NCI-H2196 treated with DMSO at 0.1 percent for 48 hours (cell line): ENCODE measurements around the gene HAPLN2.
"Not testable (repeated sequence)": the region's sequence is repeated elsewhere in the genome, so short reads cannot be mapped to it uniquely, and the experiment has no call there.

Source experiments
- DNase-seq: peaks from one replicate; lab custom pipeline; 2025; ENCODE audit not compliant: unreplicated experiment; lab: John Stamatoyannopoulos, UW

Gene HAPLN2

DNA sequence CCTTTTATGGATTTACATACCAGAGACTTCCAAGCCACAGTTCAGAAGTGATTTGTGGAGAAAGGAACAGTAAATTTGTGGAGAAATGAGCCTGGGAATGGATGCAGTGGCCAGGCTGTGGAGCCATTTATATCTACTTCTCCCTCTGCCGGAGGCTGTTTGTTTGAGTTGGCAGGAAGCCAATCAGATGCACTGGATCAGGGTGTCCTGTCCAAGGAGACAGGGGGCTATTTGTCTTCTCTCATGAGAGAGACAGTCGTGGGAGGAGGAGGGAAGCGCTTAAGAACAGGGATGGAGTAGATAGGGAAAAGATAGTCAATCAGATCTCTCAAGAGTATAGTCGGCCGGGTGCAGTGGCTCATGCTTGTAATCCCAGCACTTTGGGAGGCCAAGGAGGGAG, 2.8 kb upstream of the HAPLN2 start:
- DNase-seq = peak; percentile 23

- no peak for DNase-seq
Observed at GRCh38 chr1:156619582-156619955, 354 bp downstream of the HAPLN2 start.

- no peak for DNase-seq
Observed at GRCh38 chr1:156622581-156623297, 3.5 kb downstream of the HAPLN2 start.

DNA sequence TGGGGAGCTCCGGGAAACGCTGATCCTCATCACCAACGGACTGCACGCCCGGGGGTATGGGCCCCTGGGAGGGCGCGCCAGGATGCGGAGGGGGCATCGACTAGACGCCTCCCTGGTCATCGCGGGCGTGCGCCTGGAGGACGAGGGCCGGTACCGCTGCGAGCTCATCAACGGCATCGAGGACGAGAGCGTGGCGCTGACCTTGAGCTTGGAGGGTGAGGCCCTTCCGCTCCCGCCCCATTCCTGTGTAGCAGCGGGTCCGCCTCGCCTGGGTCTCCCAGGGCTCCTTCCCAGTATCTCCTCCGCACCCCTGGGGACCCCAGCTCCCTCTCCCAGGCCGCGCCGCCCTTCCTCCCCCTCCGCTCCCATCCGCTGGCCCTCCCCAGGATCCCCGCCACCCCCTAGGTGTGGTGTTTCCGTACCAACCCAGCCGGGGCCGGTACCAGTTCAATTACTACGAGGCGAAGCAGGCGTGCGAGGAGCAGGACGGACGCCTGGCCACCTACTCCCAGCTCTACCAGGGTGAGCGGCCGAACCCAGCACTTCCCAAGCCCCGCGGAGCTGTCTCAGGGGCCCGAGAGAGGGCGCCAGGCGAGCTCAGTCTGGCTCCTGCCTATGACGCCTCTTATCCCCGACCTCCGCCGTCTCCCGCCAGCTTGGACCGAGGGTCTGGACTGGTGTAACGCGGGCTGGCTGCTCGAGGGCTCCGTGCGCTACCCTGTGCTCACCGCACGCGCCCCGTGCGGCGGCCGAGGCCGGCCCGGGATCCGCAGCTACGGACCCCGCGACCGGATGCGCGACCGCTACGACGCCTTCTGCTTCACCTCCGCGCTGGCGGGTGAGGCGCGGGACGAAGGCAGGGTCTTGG, 5.0 kb downstream of the HAPLN2 start:
- DNase-seq = no peak

- DNase-seq = no peak
Observed at GRCh38 chr1:156624814-156625435, 5.7 kb downstream of the HAPLN2 start.

DNA sequence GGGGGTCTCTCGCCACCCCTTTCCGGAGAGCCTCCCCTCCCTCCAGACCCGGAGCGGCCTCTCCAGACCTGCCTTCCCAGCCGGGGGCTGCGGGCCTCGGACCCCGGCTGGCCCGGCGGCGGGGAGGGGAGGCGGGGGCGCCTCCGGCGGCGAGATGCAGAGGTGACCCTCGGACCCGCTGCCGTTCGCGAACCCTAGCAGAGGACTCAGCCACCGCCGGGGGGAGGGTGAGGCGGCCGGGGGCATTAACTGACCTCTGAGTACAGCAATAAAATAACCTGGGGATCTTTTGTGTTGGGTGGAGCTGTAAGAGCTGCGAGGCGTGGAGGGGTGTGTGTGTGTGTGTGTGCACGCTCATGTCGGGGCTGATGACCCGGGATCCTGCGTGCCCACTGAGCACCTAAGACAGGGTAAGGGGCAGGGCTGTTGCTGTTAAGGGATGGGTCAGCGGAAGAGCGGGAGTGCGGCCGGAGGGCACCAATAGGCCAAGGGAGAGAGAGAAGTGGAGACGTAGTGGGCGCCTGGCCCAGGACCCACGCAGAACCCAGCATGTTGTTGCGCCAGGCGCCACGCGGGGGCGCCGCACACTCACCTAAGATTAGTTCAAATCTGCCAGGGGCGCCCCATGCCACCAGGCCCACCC, 6.3 kb downstream of the HAPLN2 start:
- DNase-seq = no peak

DNA sequence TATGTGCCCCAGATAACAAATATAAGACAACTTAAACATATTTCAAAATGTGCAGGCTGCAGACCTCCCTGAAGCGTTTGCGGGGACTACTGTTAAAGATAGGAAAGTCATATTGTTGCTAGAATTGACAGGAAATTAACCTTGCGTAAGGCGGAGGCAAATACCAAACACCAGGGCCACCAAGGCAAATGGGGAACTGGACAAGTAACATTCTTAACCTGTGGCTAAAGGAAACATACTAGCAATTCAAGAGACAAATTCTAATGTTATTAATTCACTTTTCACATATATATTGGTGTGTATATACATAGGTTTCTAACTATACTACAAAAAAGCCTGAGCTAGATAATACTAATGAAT, 6.8 kb downstream of the HAPLN2 start:
- DNase-seq = no peak

- no peak for DNase-seq
Observed at GRCh38 chr1:156627313-156627880, 8.2 kb downstream of the HAPLN2 start.

DNA sequence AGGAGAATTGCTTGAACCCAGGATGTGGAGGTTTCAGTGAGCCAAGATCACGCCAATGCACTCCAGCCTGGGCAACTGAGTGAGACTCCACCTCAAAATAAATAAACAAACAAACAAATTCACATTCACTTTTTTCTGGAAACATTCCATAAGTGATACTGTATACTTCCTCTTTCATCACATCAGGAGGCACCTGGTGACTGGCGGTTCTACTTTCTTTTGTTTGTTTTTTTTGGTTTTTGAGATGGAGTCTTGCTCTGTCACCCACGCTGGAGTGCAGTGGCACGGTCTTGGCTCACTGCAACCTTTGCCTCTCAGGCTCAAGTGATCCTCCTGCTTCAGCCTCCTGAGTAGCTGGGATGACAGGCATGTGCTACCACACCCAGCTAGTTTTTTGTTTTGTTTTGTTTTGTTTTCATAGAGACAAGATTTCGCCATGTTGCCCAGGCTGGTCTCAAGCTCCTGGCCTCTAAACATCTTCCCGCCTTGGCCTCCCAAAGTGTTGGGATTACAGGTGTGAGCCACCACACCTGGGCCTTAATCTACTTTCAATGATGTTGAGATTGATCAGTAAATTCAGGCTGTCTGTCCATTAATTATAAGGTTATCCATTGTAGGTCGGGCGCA, 10.7 kb downstream of the HAPLN2 start:
- no peak for DNase-seq

DNA sequence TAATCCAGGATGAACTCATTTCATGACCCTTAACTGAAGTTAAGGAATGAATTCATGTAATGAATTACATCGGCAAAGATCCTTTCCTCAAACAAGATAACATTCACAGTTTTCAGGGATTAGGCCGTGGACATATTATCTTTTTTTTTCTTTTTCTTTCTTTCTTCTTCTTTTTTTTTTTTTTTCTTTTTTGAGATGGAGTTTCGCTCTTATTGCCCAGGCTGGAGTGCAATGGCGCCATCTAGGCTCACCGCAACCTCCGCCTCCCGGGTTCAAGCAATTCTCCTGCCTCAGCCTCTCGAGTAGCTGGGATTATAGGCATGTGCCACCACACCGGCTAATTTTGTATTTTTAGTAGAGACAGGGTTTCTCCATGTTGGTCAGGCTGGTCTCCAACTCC, 11.9 kb downstream of the HAPLN2 start:
- not testable (repeated sequence) for DNase-seq

GRCh38 chr1:156632355-156632754, 13.1 kb downstream of the HAPLN2 start:
- no peak for DNase-seq

DNA sequence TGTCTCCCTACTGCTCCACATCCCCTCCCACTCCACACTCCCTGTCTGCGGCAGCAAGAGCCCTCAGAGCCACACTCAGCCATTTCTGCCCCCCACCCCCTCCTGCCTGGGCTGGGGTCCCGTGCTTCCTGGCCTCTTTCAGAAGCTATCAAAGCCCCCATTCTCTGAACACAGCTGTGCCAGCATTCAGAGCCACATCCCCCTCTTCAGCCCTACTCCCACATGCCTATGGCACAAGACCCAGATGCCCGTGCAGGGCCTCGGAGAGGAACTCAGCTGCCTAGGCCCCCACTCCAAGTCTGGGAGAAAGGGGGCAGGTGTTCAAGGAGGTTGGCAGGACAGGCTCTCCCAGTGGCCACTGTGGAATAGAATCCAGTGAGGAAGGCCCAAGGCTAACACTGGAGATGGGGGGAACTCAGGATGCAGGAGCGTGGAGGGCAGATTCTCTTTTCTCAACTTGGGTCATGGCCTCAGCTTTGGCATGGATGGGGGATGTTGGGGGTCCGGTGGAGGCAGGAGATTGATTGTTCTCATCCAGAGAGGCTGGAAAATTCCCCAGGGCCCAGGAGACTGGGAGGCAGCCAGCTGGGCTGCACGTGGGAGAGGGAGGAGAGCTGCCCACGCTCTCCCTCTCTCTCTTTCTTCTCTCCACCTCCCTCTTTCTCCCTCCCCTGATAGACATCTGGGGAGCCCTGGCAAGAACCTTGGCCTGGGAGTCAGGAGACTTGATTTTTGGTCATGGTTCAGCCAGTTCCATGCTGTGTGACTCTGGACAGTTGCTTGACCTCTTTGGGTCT, 19.2 kb downstream of the HAPLN2 start:
- no peak for DNase-seq

DNA sequence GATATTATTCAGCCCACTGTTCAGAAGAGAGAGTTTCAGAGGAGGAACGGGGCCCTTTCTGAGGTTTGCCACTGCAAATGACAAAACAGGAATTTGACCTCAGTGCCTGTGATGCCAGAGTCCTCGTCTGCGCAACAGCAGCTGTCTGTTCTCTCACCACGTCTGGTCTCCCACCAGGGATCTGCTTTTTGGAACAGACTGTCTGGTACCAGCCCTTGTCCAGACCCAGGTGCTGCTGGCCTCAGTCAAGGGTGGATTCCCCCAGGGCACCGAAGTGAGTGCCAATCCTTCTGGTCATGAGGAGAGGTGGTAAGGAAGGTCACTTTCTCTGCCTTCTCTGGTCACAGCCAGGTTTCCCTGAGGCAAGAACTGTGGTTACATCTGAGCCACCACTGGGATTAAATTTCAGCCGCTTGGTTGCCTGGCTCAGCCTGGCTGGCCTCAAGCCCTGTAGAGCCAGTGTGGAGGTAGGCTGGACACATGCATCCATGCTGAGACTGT, 20.4 kb downstream of the HAPLN2 start:
- DNase-seq = peak; percentile 56

DNA sequence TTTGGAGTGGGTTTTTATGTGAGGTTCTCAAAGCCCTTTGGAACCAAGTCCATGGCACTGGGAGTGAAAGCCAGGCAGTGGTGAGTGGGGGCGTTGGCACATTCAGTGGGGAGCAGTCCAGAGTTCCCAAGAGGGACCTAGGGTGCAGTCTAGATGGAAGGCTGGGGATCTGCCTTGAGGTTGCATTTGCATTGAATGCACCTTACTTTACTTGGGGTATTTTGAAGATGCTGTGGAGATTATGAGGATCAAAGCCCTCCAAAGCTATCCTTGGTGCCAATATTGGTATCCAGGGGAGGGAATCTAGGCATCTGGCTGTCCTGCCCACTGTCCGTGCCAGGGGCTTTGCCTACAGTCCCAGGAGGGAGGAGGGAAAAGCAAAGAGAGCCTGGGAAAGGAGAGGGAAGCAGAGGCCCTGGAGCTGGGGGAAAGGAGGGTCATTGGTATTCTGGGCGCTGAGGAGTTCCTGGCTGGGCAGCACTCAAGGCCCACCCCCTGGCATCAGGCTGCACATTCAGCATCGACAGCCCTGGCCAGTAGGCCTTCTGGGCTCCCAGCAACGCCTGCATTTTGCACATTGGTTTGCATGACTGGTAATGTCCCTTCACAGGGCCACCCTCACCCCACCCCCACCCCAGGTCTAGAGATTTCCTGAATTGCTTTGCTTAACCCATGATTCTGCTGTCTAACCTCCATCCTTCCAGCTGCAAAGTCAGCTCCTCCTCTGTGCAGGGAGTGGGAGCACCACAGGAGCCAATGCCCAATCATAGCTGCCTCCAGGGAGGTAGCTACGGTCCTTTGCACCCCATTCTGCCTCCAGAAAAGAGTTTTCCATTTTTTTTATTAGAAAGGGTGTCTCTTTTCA, 21.9 kb downstream of the HAPLN2 start:
- no peak for DNase-seq

DNA sequence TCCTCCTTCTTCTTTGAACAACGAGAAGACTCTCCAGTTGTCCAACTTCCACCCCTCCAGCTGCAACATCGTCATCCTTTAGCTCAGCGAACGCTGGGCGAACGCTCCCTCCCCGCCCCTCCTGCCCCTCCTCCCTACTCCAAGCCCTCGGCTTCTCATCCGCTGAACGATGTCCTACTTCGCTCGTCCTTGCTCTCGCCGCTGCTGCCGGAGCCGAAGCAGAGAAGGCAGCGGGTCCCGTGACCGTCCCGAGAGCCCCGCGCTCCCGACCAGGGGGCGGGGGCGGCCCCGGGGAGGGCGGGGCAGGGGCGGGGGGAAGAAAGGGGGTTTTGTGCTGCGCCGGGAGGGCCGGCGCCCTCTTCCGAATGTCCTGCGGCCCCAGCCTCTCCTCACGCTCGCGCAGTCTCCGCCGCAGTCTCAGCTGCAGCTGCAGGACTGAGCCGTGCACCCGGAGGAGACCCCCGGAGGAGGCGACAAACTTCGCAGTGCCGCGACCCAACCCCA, 22.6 kb downstream of the HAPLN2 start, which contains the start of gene BCAN:
Gene BCAN (plus strand): TSS at position 357 of the 504 bp plus-strand sequence. CDS start 3,938 bp downstream, outside the sequence.
- no peak for DNase-seq

GRCh38 chr1:156642265-156643048, 23.2 kb downstream of the HAPLN2 start:
- no peak for DNase-seq

GRCh38 chr1:156643049-156643777, 24.0 kb downstream of the HAPLN2 start:
- no peak for DNase-seq
